Thyroid gland (tissue), 4 donors: Measurements from ENCODE around the gene TM9SF4. TPM values are rescaled to one million over a fixed set of nuclear protein-coding genes. Genes with fewer than 3 reads are reported as not detected.

Source experiments
- DNase-seq, 2 donors: peaks; one replicate each; pipeline ENCODE4 v3.0.0-alpha.2; 2019
- H3K27ac ChIP-seq, 3 donors: fragments of 200-600 bp; sonication (generic); 1 replicate in 2 of 3; 2 replicates in 1 of 3; pipeline ENCODE4 v1.5.1; 2016 to 2019; ENCODE audit warnings: mild to moderate bottlenecking in 1 of 3, moderate library complexity in 1 of 3
- H3K27me3 ChIP-seq: fragments of 200-600 bp; sonication (generic); one replicate; pipeline ENCODE4 v1.5.1; 2019
- H3K36me3 ChIP-seq, 2 donors: fragments of 200-600 bp; sonication (generic); one replicate each; pipeline ENCODE4 v1.5.1; 2016 to 2019
- H3K4me1 ChIP-seq, 2 donors: fragments of 200-600 bp; sonication (generic); one replicate each; pipeline ENCODE4 v1.5.1; 2017 to 2019
- H3K4me3 ChIP-seq, 3 donors: fragments of 200-600 bp; sonication (generic); replicated peaks in 1 of 3; 1 replicate in 2 of 3; 2 replicates in 1 of 3; pipeline ENCODE4 v1.5.1; 2016; ENCODE audit warnings: mild to moderate bottlenecking in 1 of 3
- H3K9me3 ChIP-seq: fragments of 200-600 bp; sonication (generic); one replicate; pipeline ENCODE4 v1.5.1; 2017
- CTCF ChIP-seq, 6 experiments: fragments of 200-600 bp in 3 of 6; fragments of 450-650 bp in 3 of 6; sonication (generic) in 3 of 6; IDR thresholded peaks; one replicate each; pipeline ENCODE4 v1.5.1; 2016 to 2019; ENCODE audit warnings: antibody characterized with exemption in 6 of 6, mild to moderate bottlenecking in 2 of 6, inconsistent platforms in 1 of 6, moderate library complexity in 1 of 6
- POLR2A ChIP-seq, 2 donors: fragments of 450-650 bp; IDR thresholded peaks; one replicate each; pipeline ENCODE4 v1.6.1; 2017; ENCODE audit warnings: antibody characterized with exemption in 2 of 2, mild to moderate bottlenecking in 2 of 2, moderate library complexity in 1 of 2
- WGBS, 2 donors: methylation state at CpG; one replicate each; pipeline ENCODE4 v1.1.5; 2017; 5-methylcytosine and 5-hydroxymethylcytosine counted together
- intact Hi-C: fragments of 100-400 bp; cut with DNase I; formaldehyde crosslinking; loops from one replicate; pipeline ENCODE4 v1.15.1; 2023
- total RNA-seq, 4 donors: library from RNA; depleted of rRNA; stranded (reverse); fragments of >200 nt; gene quantifications; one replicate each; pipeline ENCODE4 v1.2.3, GENCODE V29; 2016

The TM9SF4 gene
- total RNA-seq, 4 donors from 2014 or later, result 28.8 to 46.0 (median 38.0) TPM

GRCh38 chr20:32144898-32145662 is 35.6 kb downstream of the TM9SF4 start:
- Histone ChIP-seq H3K27me3 (no peaks in the 10 kb centered on the region), H3K36me3 (peaks cover 59 to 75% of the 10 kb centered on the region in 2 donors), H3K4me1 (no peaks in the 10 kb centered on the region), H3K4me3 (no peak overlapping the region), H3K27ac (no peak overlapping the region), H3K9me3 (no peaks in the 10 kb centered on the region)
- intact Hi-C loops, result no loop called here
- TF ChIP-seq CTCF (IDR thresholded peaks at IDR 0.05), result no peak
- no peak for TF ChIP-seq POLR2A (IDR thresholded peaks at IDR 0.05)
- 94 to 95% methylated on average over 8 of the region's 8 CpGs for WGBS, 2 donors
- DNase-seq, result no peak

- 92 to 96% methylated on average over 2 to 8 of the region's 8 CpGs for WGBS, 2 donors
- no peak overlapping the region for H3K4me3 ChIP-seq
- H3K27me3 ChIP-seq, result no peaks in the 10 kb centered on the region
- no peak for DNase-seq
- no peak overlapping the region for H3K27ac ChIP-seq
- intact Hi-C loops, result no loop called here
- no peaks in the 10 kb centered on the region for H3K9me3 ChIP-seq
- peaks cover 0 to under 1% of the 10 kb centered on the region in 2 donors for H3K4me1 ChIP-seq
- no peak for TF ChIP-seq CTCF (IDR thresholded peaks at IDR 0.05)
- TF ChIP-seq POLR2A (IDR thresholded peaks at IDR 0.05), result no peak
- H3K36me3 ChIP-seq, result peaks cover 43 to 58% of the 10 kb centered on the region in 2 donors
Measured at GRCh38 chr20:32149566-32150170, 40.2 kb downstream of the TM9SF4 start.

GRCh38 chr20:32150291-32150848 is 40.9 kb downstream of the TM9SF4 start:
- H3K36me3 ChIP-seq, result peaks cover 36 to 51% of the 10 kb centered on the region in 2 donors
- intact Hi-C loops, result no loop called here
- H3K4me3 ChIP-seq, result no peak overlapping the region
- peaks cover 0 to 8% of the 10 kb centered on the region in 2 donors for H3K4me1 ChIP-seq
- DNase-seq, result no peak
- no peak overlapping the region for H3K27ac ChIP-seq
- no peaks in the 10 kb centered on the region for H3K9me3 ChIP-seq
- TF ChIP-seq POLR2A (IDR thresholded peaks at IDR 0.05), result no peak
- no peak for TF ChIP-seq CTCF (IDR thresholded peaks at IDR 0.05)
- WGBS, 2 donors, result 95 to 96% methylated on average over 10 of the region's 10 CpGs
- no peaks in the 10 kb centered on the region for H3K27me3 ChIP-seq

- no peaks in the 10 kb centered on the region for H3K27me3 ChIP-seq
- no peak overlapping the region for H3K4me3 ChIP-seq
- H3K36me3 ChIP-seq, result peaks cover 25 to 31% of the 10 kb centered on the region in 2 donors
- no peak for DNase-seq
- no peaks in the 10 kb centered on the region for H3K9me3 ChIP-seq
- H3K4me1 ChIP-seq, result peaks cover 0 to 10% of the 10 kb centered on the region in 2 donors
- TF ChIP-seq POLR2A (IDR thresholded peaks at IDR 0.05), result no peak
- TF ChIP-seq CTCF (IDR thresholded peaks at IDR 0.05), result no peak
- no peak overlapping the region for H3K27ac ChIP-seq
- 82 to 92% methylated on average over 6 of the region's 6 CpGs for WGBS, 2 donors
- intact Hi-C loops, result no loop called here
Measured at GRCh38 chr20:32152421-32153155, 43.1 kb downstream of the TM9SF4 start.
